OCI-LY3 (cell line): Measurements from ENCODE around the gene SLC39A3.

Experiments
- CTCF ChIP-seq: fragments of 200-600, 300-600 bp; sonication (generic); IDR thresholded peaks from 2 replicates; pipeline ENCODE4 v1.5.1; 2014; ENCODE audit warnings: antibody characterized with exemption, low read length, low read depth
- EZH2phosphoT487 ChIP-seq: fragments of 200-600 bp; shearing (Covaris generic); IDR thresholded peaks from 2 replicates; pipeline ENCODE4 v1.6.1; 2018; ENCODE audit warnings: antibody characterized with exemption, mixed run types, low read depth

- TF ChIP-seq CTCF (no peak), EZH2phosphoT487 (no peak)
Measured at GRCh38 chr19:2726904-2727639, 12.7 kb downstream of the SLC39A3 start.
